ENCODE data around the gene EPHB1.

The EPHB1 gene

DNA sequence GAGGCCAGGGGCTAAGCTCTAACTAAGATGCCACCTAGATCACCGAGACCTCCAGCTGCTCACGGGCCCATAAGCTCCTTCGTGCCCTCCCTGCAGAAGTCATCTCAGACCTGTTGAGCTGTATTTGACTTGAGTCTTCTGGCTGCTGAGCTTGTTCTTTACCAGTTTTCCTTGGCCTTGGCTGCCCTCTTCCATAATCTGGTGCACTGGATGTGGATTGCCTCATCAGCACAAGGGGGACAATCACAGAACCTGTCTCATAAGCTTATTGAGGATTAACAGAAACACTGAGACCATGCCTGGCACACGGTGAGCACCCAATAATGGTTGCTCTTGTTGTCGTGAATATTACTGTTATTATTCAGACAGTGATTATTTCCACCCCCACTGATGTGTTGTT is 101.1 kb downstream of the EPHB1 start:
- Histone ChIP-seq H3K4me1 (ENCODE audit: insufficient read depth, poor library complexity, severe bottlenecking) (no peaks in the 10 kb centered on the region), H3K9me3 (ENCODE audit: severe bottlenecking) (no peaks in the 10 kb centered on the region), H3K27ac (ENCODE audit: poor library complexity, severe bottlenecking) (no peak overlapping the region), H3K27me3 (ENCODE audit: insufficient read depth, poor library complexity, severe bottlenecking) (peaks cover 9% of the 10 kb centered on the region), H3K4me3 (ENCODE audit: severe bottlenecking) (no peak overlapping the region), H3K36me3 (ENCODE audit: low read depth) (no peaks in the 10 kb centered on the region)
- ATAC-seq (ENCODE audit: low read depth) (no peak), DNase-seq (ENCODE audit: low spot score) (no peak)
- TF ChIP-seq, protein P1, sequence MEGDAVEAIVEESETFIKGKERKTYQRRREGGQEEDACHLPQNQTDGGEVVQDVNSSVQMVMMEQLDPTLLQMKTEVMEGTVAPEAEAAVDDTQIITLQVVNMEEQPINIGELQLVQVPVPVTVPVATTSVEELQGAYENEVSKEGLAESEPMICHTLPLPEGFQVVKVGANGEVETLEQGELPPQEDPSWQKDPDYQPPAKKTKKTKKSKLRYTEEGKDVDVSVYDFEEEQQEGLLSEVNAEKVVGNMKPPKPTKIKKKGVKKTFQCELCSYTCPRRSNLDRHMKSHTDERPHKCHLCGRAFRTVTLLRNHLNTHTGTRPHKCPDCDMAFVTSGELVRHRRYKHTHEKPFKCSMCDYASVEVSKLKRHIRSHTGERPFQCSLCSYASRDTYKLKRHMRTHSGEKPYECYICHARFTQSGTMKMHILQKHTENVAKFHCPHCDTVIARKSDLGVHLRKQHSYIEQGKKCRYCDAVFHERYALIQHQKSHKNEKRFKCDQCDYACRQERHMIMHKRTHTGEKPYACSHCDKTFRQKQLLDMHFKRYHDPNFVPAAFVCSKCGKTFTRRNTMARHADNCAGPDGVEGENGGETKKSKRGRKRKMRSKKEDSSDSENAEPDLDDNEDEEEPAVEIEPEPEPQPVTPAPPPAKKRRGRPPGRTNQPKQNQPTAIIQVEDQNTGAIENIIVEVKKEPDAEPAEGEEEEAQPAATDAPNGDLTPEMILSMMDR (IDR thresholded peaks at IDR 0.05; ENCODE audit: poor library complexity, severe bottlenecking): no peak

DNA sequence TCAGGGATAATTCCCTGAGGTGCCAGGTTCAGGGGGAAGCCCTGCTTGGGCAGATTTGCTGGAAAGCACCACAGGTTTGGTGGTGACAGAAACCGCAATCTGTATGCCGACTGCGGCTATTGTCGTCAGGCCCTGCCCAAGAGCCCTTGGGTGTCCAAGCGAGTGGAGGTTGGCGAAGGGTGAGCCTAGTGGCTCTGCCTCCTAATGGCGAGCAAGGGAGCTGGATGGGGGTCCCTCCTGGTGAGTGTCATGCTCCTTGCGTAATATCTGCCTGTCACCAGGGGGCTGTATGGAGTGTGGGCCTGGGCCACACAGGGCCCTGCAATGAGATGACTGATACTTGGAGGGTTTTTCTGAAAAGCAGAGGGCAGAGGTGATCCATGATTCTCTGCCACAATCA is 101.6 kb downstream of the EPHB1 start:
- Histone ChIP-seq H3K4me1 (ENCODE audit: insufficient read depth, poor library complexity, severe bottlenecking) (no peaks in the 10 kb centered on the region), H3K9me3 (ENCODE audit: severe bottlenecking) (no peaks in the 10 kb centered on the region), H3K4me3 (ENCODE audit: severe bottlenecking) (no peak overlapping the region), H3K27ac (ENCODE audit: poor library complexity, severe bottlenecking) (no peak overlapping the region), H3K27me3 (ENCODE audit: insufficient read depth, poor library complexity, severe bottlenecking) (peaks cover 9% of the 10 kb centered on the region), H3K36me3 (ENCODE audit: low read depth) (no peaks in the 10 kb centered on the region)
- ATAC-seq (ENCODE audit: low read depth): no peak
- no peak for DNase-seq (ENCODE audit: low spot score)
- TF ChIP-seq, protein P1 (IDR thresholded peaks at IDR 0.05; ENCODE audit: poor library complexity, severe bottlenecking): no peak

DNA sequence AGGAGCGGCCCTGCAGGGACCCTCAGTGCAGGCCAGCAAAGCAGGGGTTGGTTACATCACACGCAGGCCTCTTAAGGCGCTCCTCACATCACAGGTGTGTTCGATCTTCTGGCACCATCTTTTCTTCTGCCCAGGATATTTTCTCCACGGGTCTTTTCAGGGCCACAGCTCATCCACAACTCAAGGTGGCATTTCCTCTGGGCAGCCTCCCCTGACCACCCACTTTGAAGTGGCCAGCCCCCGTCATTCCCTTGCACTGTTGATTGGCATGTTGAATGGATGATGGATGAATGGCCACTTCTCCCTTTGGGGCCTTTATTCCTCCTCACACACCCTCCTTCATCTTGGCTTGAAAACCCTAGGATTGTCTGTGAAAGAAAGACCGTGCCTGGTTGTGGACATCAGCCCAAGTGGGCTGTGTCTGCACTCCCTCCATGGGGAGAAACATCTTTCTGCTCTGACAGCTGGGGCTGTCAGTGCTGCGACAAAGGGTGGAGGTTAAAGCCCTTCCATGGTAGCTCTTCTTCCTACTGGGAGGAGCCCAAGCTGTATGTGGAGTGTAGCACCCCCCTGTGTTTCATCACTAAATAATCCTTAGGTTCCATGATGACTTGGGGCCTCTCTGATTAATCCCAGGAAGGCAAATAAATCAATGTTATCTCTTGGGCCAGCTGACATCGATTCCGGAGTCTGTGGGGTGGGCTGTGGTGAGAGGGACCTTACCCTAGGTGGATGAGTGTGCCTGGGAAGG is 102.5 kb downstream of the EPHB1 start:
- ATAC-seq (ENCODE audit: low read depth): no peak
- no peaks in the 10 kb centered on the region for H3K9me3 ChIP-seq (ENCODE audit: severe bottlenecking)
- TF ChIP-seq, protein P1 (IDR thresholded peaks at IDR 0.05; ENCODE audit: poor library complexity, severe bottlenecking): no peak
- no peak overlapping the region for H3K4me3 ChIP-seq (ENCODE audit: severe bottlenecking)
- H3K36me3 ChIP-seq (ENCODE audit: low read depth): no peaks in the 10 kb centered on the region
- DNase-seq (ENCODE audit: low spot score): no peak
- H3K4me1 ChIP-seq (ENCODE audit: insufficient read depth, poor library complexity, severe bottlenecking): no peaks in the 10 kb centered on the region
- peaks cover 5% of the 10 kb centered on the region for H3K27me3 ChIP-seq (ENCODE audit: insufficient read depth, poor library complexity, severe bottlenecking)
- H3K27ac ChIP-seq (ENCODE audit: poor library complexity, severe bottlenecking): no peak overlapping the region

DNA sequence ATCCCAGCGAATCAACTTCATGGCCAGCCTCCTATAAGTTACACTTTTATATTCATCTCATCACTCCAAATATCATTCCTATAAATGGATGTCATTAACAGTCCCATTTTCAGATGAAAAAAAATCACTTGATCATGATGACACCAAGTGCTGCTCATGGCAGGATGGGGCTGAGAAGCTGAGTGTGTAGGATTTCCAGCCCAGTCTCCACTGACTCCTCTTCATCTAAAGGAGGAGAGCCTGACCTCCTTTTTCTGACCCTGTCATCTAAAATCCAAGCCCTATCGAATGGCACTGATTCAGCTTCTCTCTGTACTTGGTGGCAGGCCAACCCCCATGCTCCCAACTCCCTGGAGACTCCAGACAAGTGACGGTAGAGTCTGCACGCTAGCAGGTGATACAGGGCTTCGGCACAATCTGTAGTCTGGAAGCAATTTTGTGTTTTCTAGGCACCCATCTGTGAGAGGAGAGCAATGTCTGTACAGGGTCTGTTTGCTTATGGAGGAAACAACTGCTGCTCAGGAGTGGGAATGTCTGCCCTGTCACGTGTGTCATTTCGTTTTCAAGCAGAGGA is 103.2 kb downstream of the EPHB1 start:
- H3K9me3 ChIP-seq (ENCODE audit: severe bottlenecking): no peaks in the 10 kb centered on the region
- H3K27ac ChIP-seq (ENCODE audit: poor library complexity, severe bottlenecking): no peak overlapping the region
- DNase-seq (ENCODE audit: low spot score): no peak
- TF ChIP-seq, protein P1 (IDR thresholded peaks at IDR 0.05; ENCODE audit: poor library complexity, severe bottlenecking): no peak
- no peaks in the 10 kb centered on the region for H3K4me1 ChIP-seq (ENCODE audit: insufficient read depth, poor library complexity, severe bottlenecking)
- H3K4me3 ChIP-seq (ENCODE audit: severe bottlenecking): no peak overlapping the region
- no peaks in the 10 kb centered on the region for H3K36me3 ChIP-seq (ENCODE audit: low read depth)
- peaks cover 5% of the 10 kb centered on the region for H3K27me3 ChIP-seq (ENCODE audit: insufficient read depth, poor library complexity, severe bottlenecking)
- ATAC-seq (ENCODE audit: low read depth): no peak

DNA sequence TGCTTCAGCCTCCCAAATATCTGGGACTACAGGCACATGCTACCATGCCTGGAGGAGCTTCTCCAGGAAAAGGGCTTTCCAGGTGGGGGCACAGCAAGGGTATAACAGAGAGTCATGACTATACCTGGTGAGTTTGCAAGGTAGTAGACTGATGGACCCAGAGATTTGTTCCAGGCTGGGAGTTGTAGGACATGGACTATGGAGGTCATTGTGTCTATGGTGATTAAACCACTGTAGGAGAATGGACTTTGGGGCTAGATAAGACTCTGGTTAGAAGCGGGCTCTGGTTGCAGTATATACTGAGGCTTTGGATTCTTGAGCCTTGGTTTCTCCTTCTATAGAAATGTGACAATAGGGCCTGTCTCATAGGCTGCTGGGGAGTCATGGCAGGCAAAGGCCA is 104.7 kb downstream of the EPHB1 start:
- no peak for ATAC-seq (ENCODE audit: low read depth)
- Histone ChIP-seq H3K4me3 (ENCODE audit: severe bottlenecking) (no peak overlapping the region), H3K4me1 (ENCODE audit: insufficient read depth, poor library complexity, severe bottlenecking) (no peaks in the 10 kb centered on the region)

More for the DNA sequence above, 104.7 kb downstream of the EPHB1 start:
- Histone ChIP-seq H3K27ac (ENCODE audit: poor library complexity, severe bottlenecking) (no peak overlapping the region), H3K36me3 (ENCODE audit: low read depth) (no peaks in the 10 kb centered on the region), H3K9me3 (ENCODE audit: severe bottlenecking) (no peaks in the 10 kb centered on the region), H3K27me3 (ENCODE audit: insufficient read depth, poor library complexity, severe bottlenecking) (no peaks in the 10 kb centered on the region)
- DNase-seq (ENCODE audit: low spot score): no peak
- TF ChIP-seq, protein P1 (IDR thresholded peaks at IDR 0.05; ENCODE audit: poor library complexity, severe bottlenecking): no peak
